ENCODE results near the gene DEPDC1. TPM values are rescaled to one million over a fixed set of nuclear protein-coding genes. Genes with fewer than 3 reads are reported as not detected.
"Not testable (repeated sequence)": the region's sequence is repeated elsewhere in the genome, so short reads cannot be mapped to it uniquely, and the experiment has no call there.

Gene DEPDC1
- total and polyA plus RNA-seq, 4 experiments from 2014 or later: not detected

DNA sequence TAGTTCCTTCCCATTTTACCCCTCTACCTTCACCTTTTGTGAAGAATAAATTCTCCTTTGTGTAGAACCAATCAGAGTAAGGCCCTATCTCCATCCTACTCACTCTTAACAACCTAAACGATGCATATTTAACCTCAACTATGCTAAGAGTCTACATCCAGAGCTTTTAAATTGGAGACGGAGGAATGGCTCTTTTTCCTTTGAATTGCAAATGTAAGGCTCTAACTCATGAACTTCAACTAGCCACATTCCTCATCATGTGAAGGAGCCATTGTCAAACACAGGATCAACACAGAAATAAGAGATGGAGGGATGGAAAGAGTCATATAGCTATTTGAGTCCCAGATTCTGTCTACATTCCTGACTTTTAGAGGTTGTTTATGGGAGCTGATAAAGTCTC, 18.2 kb downstream of the DEPDC1 start:
- ChIA-PET POLR2A (ENCODE audit: partially characterized antibody) (no interaction called here), CTCF (ENCODE audit: partially characterized antibody) (no interaction called here)
- H3K4me3 Mint-ChIP-seq: no peak overlapping the region
- H3K4me1 Mint-ChIP-seq: peaks cover 0 to 3% (median 1%) of the 10 kb centered on the region in 4 donors
- no peaks in the 10 kb centered on the region for H3K4me1 ChIP-seq (ENCODE audit: insufficient read depth, low read length)
- H3K9me3 ChIP-seq (ENCODE audit: control insufficient read depth in 1 of 2, low read length in 2 of 2): no peaks in the 10 kb centered on the region
- H3K36me3 Mint-ChIP-seq: no peaks in the 10 kb centered on the region
- no peak for DNase-seq
- H3K4me3 ChIP-seq (ENCODE audit: low read length in 2 of 2): no peak overlapping the region
- no peaks in the 10 kb centered on the region for H3K27me3 ChIP-seq (ENCODE audit: insufficient read depth, low read length)
- H3K9me3 Mint-ChIP-seq: peaks cover 0 to 3% (median 0%) of the 10 kb centered on the region in 8 donors
- intact Hi-C loops (cut with micrococcal nuclease): no loop called here
- H3K27ac Mint-ChIP-seq: no peak overlapping the region
- H3K27me3 Mint-ChIP-seq: no peaks in the 10 kb centered on the region
- H3K36me3 ChIP-seq (ENCODE audit: insufficient read depth, low read length): no peaks in the 10 kb centered on the region
- H3K27ac ChIP-seq (ENCODE audit: low read depth, low read length): no peak overlapping the region

GRCh38 chr1:68476626-68477025, 20.3 kb downstream of the DEPDC1 start:
- H3K9me3 ChIP-seq (ENCODE audit: control insufficient read depth in 1 of 2, low read length in 2 of 2); CTCF ChIA-PET (ENCODE audit: partially characterized antibody); H3K4me3 Mint-ChIP-seq; H3K4me1 Mint-ChIP-seq; H3K9me3 Mint-ChIP-seq; DNase-seq; H3K36me3 ChIP-seq (ENCODE audit: insufficient read depth, low read length); H3K27ac ChIP-seq (ENCODE audit: low read depth, low read length); POLR2A ChIA-PET (ENCODE audit: partially characterized antibody); H3K36me3 Mint-ChIP-seq; intact Hi-C loops (cut with micrococcal nuclease); H3K27me3 Mint-ChIP-seq; H3K4me1 ChIP-seq (ENCODE audit: insufficient read depth, low read length); H3K27me3 ChIP-seq (ENCODE audit: insufficient read depth, low read length); H3K4me3 ChIP-seq (ENCODE audit: low read length in 2 of 2); H3K27ac Mint-ChIP-seq: not testable (repeated sequence)

DNA sequence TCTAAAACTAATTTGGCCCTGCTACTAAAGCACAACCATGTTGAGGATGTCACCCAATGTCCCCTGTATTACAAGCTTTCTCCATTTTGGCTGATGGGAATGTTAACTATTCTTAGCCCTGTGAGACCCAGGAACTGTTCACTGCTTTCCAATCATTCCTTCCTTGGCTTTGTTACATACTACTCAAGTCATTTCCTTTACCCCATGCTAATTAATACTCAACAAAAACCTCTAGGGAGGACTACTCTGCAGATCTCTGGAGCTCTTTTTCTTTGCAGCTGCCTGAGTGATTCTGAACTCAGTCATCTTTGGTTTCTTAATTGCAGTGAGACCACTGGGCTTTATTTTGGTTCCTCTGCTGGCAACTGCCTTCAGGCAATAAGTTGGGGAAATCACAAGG, 23.8 kb downstream of the DEPDC1 start:
- Histone ChIP-seq H3K27me3 (ENCODE audit: insufficient read depth, low read length) (no peaks in the 10 kb centered on the region), H3K4me1 (ENCODE audit: insufficient read depth, low read length) (no peaks in the 10 kb centered on the region), H3K27ac (ENCODE audit: low read depth, low read length) (no peak overlapping the region), H3K36me3 (ENCODE audit: insufficient read depth, low read length) (no peaks in the 10 kb centered on the region), H3K9me3 (ENCODE audit: control insufficient read depth in 1 of 2, low read length in 2 of 2) (no peaks in the 10 kb centered on the region), H3K4me3 (ENCODE audit: low read length in 2 of 2) (no peak overlapping the region)
- no peak for DNase-seq
- intact Hi-C loops (cut with micrococcal nuclease): no loop called here
- CTCF ChIA-PET (ENCODE audit: partially characterized antibody): no interaction called here
- Mint-ChIP-seq H3K27me3 (no peaks in the 10 kb centered on the region), H3K4me1 (no peaks in the 10 kb centered on the region), H3K27ac (no peak overlapping the region), H3K36me3 (no peaks in the 10 kb centered on the region), H3K4me3 (no peak overlapping the region), H3K9me3 (peaks cover 0 to 7% (median 1%) of the 10 kb centered on the region in 8 donors)
- POLR2A ChIA-PET (ENCODE audit: partially characterized antibody): no interaction called here

DNA sequence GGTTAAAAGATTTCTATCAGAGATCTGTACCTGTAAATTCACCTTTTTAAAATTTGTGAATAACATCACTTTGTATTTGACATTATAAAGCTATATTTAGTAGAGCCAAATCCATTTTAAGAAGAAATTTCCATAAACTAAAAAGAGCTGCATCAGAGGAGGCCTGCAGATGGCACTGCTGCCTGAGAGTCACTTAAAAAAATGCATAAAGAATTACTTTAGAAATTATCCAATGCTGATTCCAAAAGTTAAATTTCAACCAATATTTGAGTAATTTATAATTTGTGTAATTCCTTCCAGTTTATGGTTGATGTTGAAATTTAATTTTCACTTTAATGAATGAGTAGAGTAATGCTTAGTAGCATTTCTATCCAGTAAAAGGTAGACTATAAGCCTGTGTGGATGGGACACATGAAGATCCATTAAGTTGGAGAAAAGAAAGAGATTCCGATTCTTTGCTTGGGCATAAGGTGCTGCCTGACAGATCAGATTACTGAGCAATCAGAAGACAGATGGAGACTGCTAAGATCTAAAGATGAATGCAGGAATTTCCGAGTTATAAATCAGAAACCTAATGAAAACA, 26.4 kb downstream of the DEPDC1 start:
- ChIA-PET POLR2A (ENCODE audit: partially characterized antibody) (no interaction called here), CTCF (ENCODE audit: partially characterized antibody) (interaction anchor here (1.2 kb wide), 1 partner anchor 15 kb away, joined by 4 read pairs; no protein-coding TSS in a partner anchor)
- no peak for DNase-seq
- Mint-ChIP-seq H3K36me3 (no peaks in the 10 kb centered on the region), H3K4me3 (no peak overlapping the region), H3K27ac (no peak overlapping the region), H3K4me1 (no peaks in the 10 kb centered on the region), H3K27me3 (peaks cover 0 to 4% of the 10 kb centered on the region in 2 donors), H3K9me3 (peaks cover 0 to 7% (median 1%) of the 10 kb centered on the region in 8 donors)
- no peaks in the 10 kb centered on the region for H3K4me1 ChIP-seq (ENCODE audit: insufficient read depth, low read length)
- intact Hi-C loops (cut with micrococcal nuclease): no loop called here
- no peak overlapping the region for H3K4me3 ChIP-seq (ENCODE audit: low read length in 2 of 2)
- no peaks in the 10 kb centered on the region for H3K36me3 ChIP-seq (ENCODE audit: insufficient read depth, low read length)
- H3K27ac ChIP-seq (ENCODE audit: low read depth, low read length): no peak overlapping the region
- H3K9me3 ChIP-seq (ENCODE audit: control insufficient read depth in 1 of 2, low read length in 2 of 2): no peaks in the 10 kb centered on the region
- H3K27me3 ChIP-seq (ENCODE audit: insufficient read depth, low read length): no peaks in the 10 kb centered on the region

DNA sequence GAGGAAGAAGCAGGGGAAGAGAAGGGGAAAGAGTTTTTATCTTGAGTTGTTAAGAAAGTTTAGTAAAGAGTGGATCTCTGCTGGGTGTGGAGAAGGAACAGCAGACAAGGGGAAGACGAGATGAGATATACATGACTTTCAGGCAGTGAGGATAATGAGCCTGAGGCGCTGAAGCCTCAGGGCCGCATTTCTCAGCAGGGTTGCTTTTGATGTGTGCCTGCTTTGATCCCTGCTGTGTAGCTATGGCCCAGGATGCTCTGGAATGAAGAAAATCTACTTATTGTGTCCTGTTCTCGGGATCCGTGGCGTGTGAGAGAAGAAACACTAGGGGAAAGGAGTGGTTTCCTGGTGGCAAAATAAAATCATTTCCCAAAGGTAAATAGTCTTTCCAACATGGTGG, 32.0 kb downstream of the DEPDC1 start:
- Mint-ChIP-seq H3K27me3 (peaks cover 6 to 10% of the 10 kb centered on the region in 2 donors), H3K27ac (no peak overlapping the region), H3K4me1 (no peaks in the 10 kb centered on the region), H3K4me3 (no peak overlapping the region), H3K36me3 (no peaks in the 10 kb centered on the region), H3K9me3 (peaks cover 3 to 10% (median 4%) of the 10 kb centered on the region in 8 donors)
- DNase-seq: no peak
- H3K27me3 ChIP-seq (ENCODE audit: insufficient read depth, low read length): no peaks in the 10 kb centered on the region
- ChIA-PET CTCF (ENCODE audit: partially characterized antibody) (no interaction called here), POLR2A (ENCODE audit: partially characterized antibody) (no interaction called here)
- H3K27ac ChIP-seq (ENCODE audit: low read depth, low read length): no peak overlapping the region
- H3K9me3 ChIP-seq (ENCODE audit: control insufficient read depth in 1 of 2, low read length in 2 of 2): no peaks in the 10 kb centered on the region
- no peaks in the 10 kb centered on the region for H3K4me1 ChIP-seq (ENCODE audit: insufficient read depth, low read length)
- no peak overlapping the region for H3K4me3 ChIP-seq (ENCODE audit: low read length in 2 of 2)
- H3K36me3 ChIP-seq (ENCODE audit: insufficient read depth, low read length): no peaks in the 10 kb centered on the region
- intact Hi-C loops (cut with micrococcal nuclease): no loop called here

DNA sequence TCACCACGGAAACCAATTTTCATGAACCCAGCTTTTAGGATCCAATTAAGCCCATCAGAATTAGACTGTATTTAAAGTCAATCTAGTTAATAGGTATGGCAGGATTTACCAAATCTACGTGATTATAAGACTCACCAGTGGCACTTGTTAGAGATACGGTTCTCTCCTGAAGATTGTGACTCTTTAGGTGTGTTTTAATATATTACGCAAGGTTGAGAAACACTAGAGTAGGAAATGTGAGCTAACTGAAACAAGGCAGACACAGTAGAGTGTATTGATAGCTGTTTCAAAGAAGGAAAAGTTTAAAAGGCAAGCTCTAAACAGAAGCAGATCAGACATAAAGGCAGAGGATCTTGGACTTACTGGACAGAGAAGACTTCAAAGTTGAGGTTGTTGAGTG, 35.9 kb downstream of the DEPDC1 start:
- Mint-ChIP-seq H3K36me3 (no peaks in the 10 kb centered on the region), H3K9me3 (peaks cover 3 to 10% (median 5%) of the 10 kb centered on the region in 8 donors), H3K27ac (no peak overlapping the region), H3K4me1 (no peaks in the 10 kb centered on the region), H3K27me3 (peaks cover 7% of the 10 kb centered on the region in 2 donors), H3K4me3 (no peak overlapping the region)
- no peaks in the 10 kb centered on the region for H3K4me1 ChIP-seq (ENCODE audit: insufficient read depth, low read length)
- intact Hi-C loops (cut with micrococcal nuclease): no loop called here
- H3K27me3 ChIP-seq (ENCODE audit: insufficient read depth, low read length): no peaks in the 10 kb centered on the region
- H3K27ac ChIP-seq (ENCODE audit: low read depth, low read length): no peak overlapping the region
- no peaks in the 10 kb centered on the region for H3K9me3 ChIP-seq (ENCODE audit: control insufficient read depth in 1 of 2, low read length in 2 of 2)
- no peaks in the 10 kb centered on the region for H3K36me3 ChIP-seq (ENCODE audit: insufficient read depth, low read length)
- ChIA-PET CTCF (ENCODE audit: partially characterized antibody) (interaction anchor here (1.3 kb wide), 1 partner anchor 7 kb away, joined by 3 read pairs; no protein-coding TSS in a partner anchor), POLR2A (ENCODE audit: partially characterized antibody) (no interaction called here)
- H3K4me3 ChIP-seq (ENCODE audit: low read length in 2 of 2): no peak overlapping the region
- DNase-seq: no peak

- H3K4me1 Mint-ChIP-seq: no peaks in the 10 kb centered on the region
- no peak for DNase-seq
- no peaks in the 10 kb centered on the region for H3K27me3 ChIP-seq (ENCODE audit: insufficient read depth, low read length)
- H3K27ac ChIP-seq (ENCODE audit: low read depth, low read length): no peak overlapping the region
- H3K27ac Mint-ChIP-seq: no peak overlapping the region
- H3K9me3 ChIP-seq (ENCODE audit: control insufficient read depth in 1 of 2, low read length in 2 of 2): no peaks in the 10 kb centered on the region
- H3K4me3 Mint-ChIP-seq: no peak overlapping the region
- ChIA-PET POLR2A (ENCODE audit: partially characterized antibody) (no interaction called here), CTCF (ENCODE audit: partially characterized antibody) (no interaction called here)
- no peaks in the 10 kb centered on the region for H3K36me3 Mint-ChIP-seq
- no peaks in the 10 kb centered on the region for H3K36me3 ChIP-seq (ENCODE audit: insufficient read depth, low read length)
- intact Hi-C loops (cut with micrococcal nuclease): no loop called here
- peaks cover 3 to 10% (median 5%) of the 10 kb centered on the region in 8 donors for H3K9me3 Mint-ChIP-seq
- no peaks in the 10 kb centered on the region for H3K4me1 ChIP-seq (ENCODE audit: insufficient read depth, low read length)
- H3K4me3 ChIP-seq (ENCODE audit: low read length in 2 of 2): no peak overlapping the region
- peaks cover 4% of the 10 kb centered on the region in 2 donors for H3K27me3 Mint-ChIP-seq
Observed at GRCh38 chr1:68459796-68460195, 37.1 kb downstream of the DEPDC1 start.

GRCh38 chr1:68459091-68459490, 37.8 kb downstream of the DEPDC1 start:
- Histone ChIP-seq H3K9me3 (ENCODE audit: control insufficient read depth in 1 of 2, low read length in 2 of 2) (no peaks in the 10 kb centered on the region), H3K36me3 (ENCODE audit: insufficient read depth, low read length) (no peaks in the 10 kb centered on the region), H3K4me3 (ENCODE audit: low read length in 2 of 2) (no peak overlapping the region), H3K27ac (ENCODE audit: low read depth, low read length) (no peak overlapping the region), H3K27me3 (ENCODE audit: insufficient read depth, low read length) (no peaks in the 10 kb centered on the region), H3K4me1 (ENCODE audit: insufficient read depth, low read length) (no peaks in the 10 kb centered on the region)
- Mint-ChIP-seq H3K4me3 (no peak overlapping the region), H3K9me3 (peaks cover 0 to 6% (median 4%) of the 10 kb centered on the region in 8 donors), H3K27me3 (peaks cover 1% of the 10 kb centered on the region in 2 donors), H3K4me1 (no peaks in the 10 kb centered on the region), H3K27ac (no peak overlapping the region), H3K36me3 (no peaks in the 10 kb centered on the region)
- ChIA-PET POLR2A (ENCODE audit: partially characterized antibody) (no interaction called here), CTCF (ENCODE audit: partially characterized antibody) (no interaction called here)
- no peak for DNase-seq
- intact Hi-C loops (cut with micrococcal nuclease): no loop called here

Data from CD4-positive, alpha-beta memory T cell (primary cell).